ENCODE data around the gene PTHLH. TPM values are rescaled to one million over a fixed set of nuclear protein-coding genes. Genes with fewer than 3 reads are reported as not detected.

PTHLH gene
- total RNA-seq, 1 donor from 2014 or later, result 7.9 TPM

DNA sequence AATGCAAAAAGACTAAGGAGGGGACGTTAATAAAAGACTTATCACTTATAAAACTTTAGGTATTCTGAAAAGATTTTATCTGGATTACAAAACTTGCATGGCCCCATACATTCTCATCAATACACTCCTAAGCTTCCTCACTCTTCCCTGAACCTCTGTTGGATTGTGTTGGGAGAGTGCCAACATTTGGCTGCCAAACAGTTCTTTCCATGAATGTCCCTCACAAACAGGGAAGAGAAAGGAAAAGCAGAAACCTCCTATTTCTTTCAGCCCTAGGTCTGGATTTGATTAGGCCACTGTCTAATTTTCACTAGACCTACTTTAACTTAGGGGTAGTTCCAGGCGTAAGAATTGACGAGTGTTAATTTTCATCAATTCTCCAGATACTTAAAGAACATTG is 11.7 kb downstream of the PTHLH start:
- Histone ChIP-seq H3K36me3 (peaks cover 0 to 14% of the 10 kb centered on the region in 2 donors), H3K4me3 (no peak overlapping the region), H3K27me3 (no peaks in the 10 kb centered on the region), H3K9me3 (no peaks in the 10 kb centered on the region), H3K27ac (no peak overlapping the region), H3K4me1 (peaks cover 4% of the 10 kb centered on the region)
- intact Hi-C loops (cut with DNase I), result no loop called here
- TF ChIP-seq POLR2A (IDR thresholded peaks at IDR 0.05) (no peak), POLR2AphosphoS5 (IDR thresholded peaks at IDR 0.05; ENCODE audit: insufficient read depth in 1 of 2, low read depth in 1 of 2) (no peak)
- TF ChIP-seq, protein P1, sequence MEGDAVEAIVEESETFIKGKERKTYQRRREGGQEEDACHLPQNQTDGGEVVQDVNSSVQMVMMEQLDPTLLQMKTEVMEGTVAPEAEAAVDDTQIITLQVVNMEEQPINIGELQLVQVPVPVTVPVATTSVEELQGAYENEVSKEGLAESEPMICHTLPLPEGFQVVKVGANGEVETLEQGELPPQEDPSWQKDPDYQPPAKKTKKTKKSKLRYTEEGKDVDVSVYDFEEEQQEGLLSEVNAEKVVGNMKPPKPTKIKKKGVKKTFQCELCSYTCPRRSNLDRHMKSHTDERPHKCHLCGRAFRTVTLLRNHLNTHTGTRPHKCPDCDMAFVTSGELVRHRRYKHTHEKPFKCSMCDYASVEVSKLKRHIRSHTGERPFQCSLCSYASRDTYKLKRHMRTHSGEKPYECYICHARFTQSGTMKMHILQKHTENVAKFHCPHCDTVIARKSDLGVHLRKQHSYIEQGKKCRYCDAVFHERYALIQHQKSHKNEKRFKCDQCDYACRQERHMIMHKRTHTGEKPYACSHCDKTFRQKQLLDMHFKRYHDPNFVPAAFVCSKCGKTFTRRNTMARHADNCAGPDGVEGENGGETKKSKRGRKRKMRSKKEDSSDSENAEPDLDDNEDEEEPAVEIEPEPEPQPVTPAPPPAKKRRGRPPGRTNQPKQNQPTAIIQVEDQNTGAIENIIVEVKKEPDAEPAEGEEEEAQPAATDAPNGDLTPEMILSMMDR (IDR thresholded peaks at IDR 0.05), result no peak
- DNase-seq (ENCODE audit: extremely low spot score in 2 of 2), result no peak

DNA sequence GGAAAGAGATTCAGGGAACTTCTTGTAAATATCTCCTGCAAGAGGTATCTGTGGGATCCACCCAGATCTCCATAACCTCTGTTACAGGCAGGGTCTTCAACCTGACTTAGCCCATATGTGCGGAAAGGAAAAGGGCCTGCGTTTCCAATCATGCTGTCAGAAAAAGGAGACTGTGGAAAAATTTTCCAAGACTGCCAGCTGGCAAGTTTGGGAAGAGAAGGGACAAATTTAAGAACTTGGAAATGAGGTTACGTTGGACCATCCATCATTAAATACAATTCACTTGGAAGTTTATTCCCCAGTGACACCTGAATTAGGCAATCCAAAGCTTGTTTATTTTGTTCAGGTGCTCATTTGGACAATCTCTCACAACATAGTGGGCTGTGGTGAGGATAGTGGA is 13.9 kb downstream of the PTHLH start:
- H3K27me3 ChIP-seq, result no peaks in the 10 kb centered on the region
- no peak for DNase-seq (ENCODE audit: extremely low spot score in 2 of 2)
- no peaks in the 10 kb centered on the region for H3K9me3 ChIP-seq
- no peak for TF ChIP-seq POLR2AphosphoS5 (IDR thresholded peaks at IDR 0.05; ENCODE audit: insufficient read depth in 1 of 2, low read depth in 1 of 2)
- TF ChIP-seq, protein P1 (IDR thresholded peaks at IDR 0.05), result no peak
- no peak for TF ChIP-seq POLR2A (IDR thresholded peaks at IDR 0.05)
- intact Hi-C loops (cut with DNase I), result no loop called here
- peaks cover 0 to 14% of the 10 kb centered on the region in 2 donors for H3K36me3 ChIP-seq
- no peak overlapping the region for H3K27ac ChIP-seq
- no peak overlapping the region for H3K4me3 ChIP-seq
- no peaks in the 10 kb centered on the region for H3K4me1 ChIP-seq

DNA sequence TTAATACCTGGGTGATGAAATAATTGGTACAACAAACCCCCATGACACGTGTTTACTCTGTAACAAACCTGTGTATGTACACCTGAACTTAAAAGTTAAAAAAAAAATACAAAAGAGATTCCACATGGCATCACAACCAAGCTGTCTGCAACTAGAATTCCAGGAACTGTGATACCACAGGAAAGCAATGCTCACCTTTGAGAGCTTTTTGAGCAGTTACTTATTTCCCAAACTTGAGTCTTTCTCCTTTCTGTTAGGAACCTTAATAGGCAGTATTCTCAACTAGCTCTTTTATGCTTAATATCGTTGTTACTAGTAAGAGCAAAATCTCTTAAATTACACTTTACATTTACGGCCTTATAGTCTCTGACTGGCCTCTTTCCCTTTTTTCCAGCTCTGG is 15.2 kb downstream of the PTHLH start:
- Histone ChIP-seq H3K27ac (no peak overlapping the region), H3K27me3 (no peaks in the 10 kb centered on the region), H3K4me3 (no peak overlapping the region), H3K9me3 (no peaks in the 10 kb centered on the region), H3K36me3 (peaks cover 0 to 7% of the 10 kb centered on the region in 2 donors), H3K4me1 (no peaks in the 10 kb centered on the region)
- no peak for DNase-seq (ENCODE audit: extremely low spot score in 2 of 2)
- intact Hi-C loops (cut with DNase I), result no loop called here
- TF ChIP-seq POLR2AphosphoS5 (IDR thresholded peaks at IDR 0.05; ENCODE audit: insufficient read depth in 1 of 2, low read depth in 1 of 2) (no peak), POLR2A (IDR thresholded peaks at IDR 0.05) (no peak)
- TF ChIP-seq, protein P1 (IDR thresholded peaks at IDR 0.05), result no peak

DNA sequence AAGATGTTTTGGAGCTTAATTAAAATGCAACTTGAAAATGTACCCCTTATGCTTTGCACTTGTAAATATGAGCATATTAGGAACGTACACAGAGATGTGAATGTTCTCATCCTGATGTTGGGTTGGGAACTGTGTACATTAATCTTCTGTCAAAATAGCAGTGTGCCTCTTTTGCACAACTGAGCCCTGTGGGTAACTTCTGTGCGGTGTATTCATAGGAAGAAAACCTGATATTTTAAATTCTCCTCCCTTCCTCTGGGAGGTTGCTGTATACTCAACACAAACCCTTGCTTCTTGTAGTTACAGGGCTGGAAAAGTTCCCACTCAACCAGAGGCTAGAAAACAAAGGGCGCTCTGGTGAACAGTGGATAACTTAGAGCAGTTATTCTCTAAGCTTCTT is 18.7 kb downstream of the PTHLH start:
- TF ChIP-seq POLR2AphosphoS5 (IDR thresholded peaks at IDR 0.05; ENCODE audit: insufficient read depth in 1 of 2, low read depth in 1 of 2) (no peak), POLR2A (IDR thresholded peaks at IDR 0.05) (no peak)
- TF ChIP-seq, protein P1 (IDR thresholded peaks at IDR 0.05), result no peak
- Histone ChIP-seq H3K4me3 (no peak overlapping the region), H3K4me1 (no peaks in the 10 kb centered on the region), H3K27ac (no peak overlapping the region), H3K27me3 (no peaks in the 10 kb centered on the region), H3K36me3 (no peaks in the 10 kb centered on the region), H3K9me3 (no peaks in the 10 kb centered on the region)
- intact Hi-C loops (cut with DNase I), result no loop called here
- no peak for DNase-seq (ENCODE audit: extremely low spot score in 2 of 2)

DNA sequence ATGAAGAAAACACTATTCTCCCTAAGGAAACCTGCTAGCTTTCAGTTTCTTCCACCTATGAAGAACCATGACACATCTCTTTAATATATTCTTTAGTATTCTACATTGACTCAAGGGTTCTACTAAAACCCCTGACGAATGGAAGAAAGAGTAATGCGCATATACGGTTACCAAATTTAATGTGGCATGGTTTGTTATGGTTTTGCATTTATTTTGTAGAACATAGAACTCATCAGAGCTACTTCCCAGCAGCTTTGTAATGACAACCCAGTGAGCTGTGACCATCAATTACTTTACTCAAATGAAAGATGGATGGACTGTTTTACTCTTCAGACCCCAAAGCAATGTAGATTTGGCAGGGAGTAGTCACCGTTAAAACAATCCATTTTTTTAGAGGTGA is 19.2 kb downstream of the PTHLH start:
- no peak for TF ChIP-seq POLR2A (IDR thresholded peaks at IDR 0.05)
- TF ChIP-seq, protein P1 (IDR thresholded peaks at IDR 0.05), result no peak
- TF ChIP-seq POLR2AphosphoS5 (IDR thresholded peaks at IDR 0.05; ENCODE audit: insufficient read depth in 1 of 2, low read depth in 1 of 2), result no peak
- no peak for DNase-seq (ENCODE audit: extremely low spot score in 2 of 2)
- H3K9me3 ChIP-seq, result no peaks in the 10 kb centered on the region
- no peak overlapping the region for H3K4me3 ChIP-seq
- no peaks in the 10 kb centered on the region for H3K4me1 ChIP-seq
- intact Hi-C loops (cut with DNase I), result no loop called here
- no peaks in the 10 kb centered on the region for H3K27me3 ChIP-seq
- no peak overlapping the region for H3K27ac ChIP-seq
- no peaks in the 10 kb centered on the region for H3K36me3 ChIP-seq
